ENCODE data around the gene HPS4. TPM values are rescaled to one million over a fixed set of nuclear protein-coding genes. Genes with fewer than 3 reads are reported as not detected.
"Not testable (repeated sequence)": the region's sequence is repeated elsewhere in the genome, so short reads cannot be mapped to it uniquely, and the experiment has no call there.

The HPS4 gene
- polyA plus RNA-seq, 2 of the 4 experiments (the other 2 are of a cell fraction): 12.7 to 30.2 TPM

GRCh38 chr22:26409719-26410335, 73.8 kb downstream of the HPS4 start:
- Histone ChIP-seq H3K27ac (no peak overlapping the region), H3K9me3 (no peaks in the 10 kb centered on the region), H3K4me3 (no peak overlapping the region), H3K4me2 (no peak overlapping the region), H3K4me1 (no peaks in the 10 kb centered on the region)
- POLR2A ChIA-PET: no interaction called here
- CTCF ChIA-PET: interaction anchor here (1.1 to 3.4 kb wide), 6 partner anchors 9 to 94 kb away, joined by 3 to 11 read pairs (median 7); no protein-coding TSS in a partner anchor
- FAIRE-seq: no peak
- DNase-seq (ENCODE audit: low read depth in 1 of 2, low spot score in 1 of 2): no peak
- no peak for TF ChIP-seq FOSL2 (IDR thresholded peaks at IDR 0.05)
- TF ChIP-seq FOSL2 (CRISPR knock-in tag; IDR thresholded peaks at IDR 0.05): no peak
- no peak for TF ChIP-seq RAD21 (conservative IDR thresholded peaks at IDR 0.05 in 1 of 2, IDR thresholded peaks at IDR 0.05 in 1 of 2)
- TF ChIP-seq ZFP36 (IDR thresholded peaks at IDR 0.05; ENCODE audit: borderline replicate concordance, partially characterized antibody): no peak
- no peak for TF ChIP-seq RFX5 (IDR thresholded peaks at IDR 0.05)
- TF ChIP-seq ESRRA (IDR thresholded peaks at IDR 0.05; ENCODE audit: borderline replicate concordance, low read length): no peak
- TF ChIP-seq ZSCAN20 (CRISPR knock-in tag; IDR thresholded peaks at IDR 0.05): no peak
- no peak for TF ChIP-seq ATOH8 (CRISPR knock-in tag; IDR thresholded peaks at IDR 0.05; ENCODE audit: low read depth)
- no peak for TF ChIP-seq HES2 (IDR thresholded peaks at IDR 0.05)
- TF ChIP-seq JUNB (IDR thresholded peaks at IDR 0.05): no peak
- no peak for TF ChIP-seq POLR2AphosphoS2 (conservative IDR thresholded peaks at IDR 0.05; ENCODE audit: low read length)
- TF ChIP-seq BHLHE40 (IDR thresholded peaks at IDR 0.05; ENCODE audit: low read depth, low read length): no peak
- no peak for TF ChIP-seq RARB (CRISPR knock-in tag; IDR thresholded peaks at IDR 0.05)
- ATAC-seq: no peak
- 47% methylated on average over 5 of the region's 5 CpGs for WGBS (ENCODE audit: missing lambda C conversion rate)

GRCh38 chr22:26408562-26409220, 74.9 kb downstream of the HPS4 start:
- ATAC-seq; FAIRE-seq; DNase-seq (ENCODE audit: low read depth in 1 of 2, low spot score in 1 of 2); H3K4me1 ChIP-seq; H3K4me3 ChIP-seq; H3K9me3 ChIP-seq; H3K4me2 ChIP-seq; H3K27ac ChIP-seq: not testable (repeated sequence)
- peak; percentile 54 for TF ChIP-seq ZC3H11A (IDR thresholded peaks at IDR 0.05)
- ChIA-PET CTCF (interaction anchor here (1.1 to 3.4 kb wide), 3 partner anchors 8 to 44 kb away, joined by 3 to 10 read pairs (median 3); no protein-coding TSS in a partner anchor), POLR2A (interaction anchor here (0.7 kb wide), 1 partner anchor 13 kb away, joined by 4 read pairs; no protein-coding TSS in a partner anchor)
- 45% methylated on average over 7 of the region's 7 CpGs for WGBS (ENCODE audit: missing lambda C conversion rate)

- FAIRE-seq (no peak), DNase-seq (ENCODE audit: low read depth in 1 of 2, low spot score in 1 of 2) (peak in 1 of 2 experiments; percentile 14), ATAC-seq (no peak)
- ChIA-PET CTCF (interaction anchor here (1.2 to 3.6 kb wide), 2 partner anchors 55 to 83 kb away, joined by 3 to 18 read pairs; no protein-coding TSS in a partner anchor), POLR2A (no interaction called here)
- Histone ChIP-seq H3K4me3 (no peak overlapping the region), H3K9me3 (no peaks in the 10 kb centered on the region), H3K4me2 (no peak overlapping the region), H3K4me1 (no peaks in the 10 kb centered on the region), H3K27ac (no peak overlapping the region)
- 22% methylated on average over 4 of the region's 4 CpGs for WGBS (ENCODE audit: missing lambda C conversion rate)
- TF ChIP-seq MAFK (IDR thresholded peaks at IDR 0.05; ENCODE audit: partially characterized antibody): no peak
- peak; percentile 72 for TF ChIP-seq USF2 (IDR thresholded peaks at IDR 0.05)
Measured at GRCh38 chr22:26406118-26406517, 77.5 kb downstream of the HPS4 start.

GRCh38 chr22:26404851-26405421, 78.6 kb downstream of the HPS4 start:
- WGBS (ENCODE audit: missing lambda C conversion rate): 50% methylated on average over 6 of the region's 6 CpGs
- Histone ChIP-seq H3K9me3 (no peaks in the 10 kb centered on the region), H3K4me2 (no peak overlapping the region), H3K4me1 (no peaks in the 10 kb centered on the region), H3K4me3 (no peak overlapping the region), H3K27ac (no peak overlapping the region)
- ATAC-seq: no peak
- no peak for DNase-seq (ENCODE audit: low read depth in 1 of 2, low spot score in 1 of 2)
- ChIA-PET CTCF (interaction anchor here (1.1 to 3.6 kb wide), 6 partner anchors 9 to 84 kb away, joined by 3 to 18 read pairs (median 4); no protein-coding TSS in a partner anchor), POLR2A (no interaction called here)
- FAIRE-seq: no peak
- TF ChIP-seq MAZ (IDR thresholded peaks at IDR 0.05; ENCODE audit: borderline replicate concordance, low read depth, low read length): no peak
- no peak for TF ChIP-seq HOXA7 (CRISPR knock-in tag; IDR thresholded peaks at IDR 0.05)
- no peak for TF ChIP-seq CTCF (IDR thresholded peaks at IDR 0.05)
- no peak for TF ChIP-seq BCL3 (IDR thresholded peaks at IDR 0.05)
- TF ChIP-seq HOXB5 (CRISPR knock-in tag; IDR thresholded peaks at IDR 0.05): no peak
- TF ChIP-seq TFCP2L1 (CRISPR knock-in tag; IDR thresholded peaks at IDR 0.05): no peak
- no peak for TF ChIP-seq RCOR1 (IDR thresholded peaks at IDR 0.05; ENCODE audit: low read depth, low read length)
- no peak for TF ChIP-seq ZFP36 (IDR thresholded peaks at IDR 0.05; ENCODE audit: borderline replicate concordance, partially characterized antibody)
- no peak for TF ChIP-seq SMC3 (IDR thresholded peaks at IDR 0.05)
- TF ChIP-seq BHLHE40 (IDR thresholded peaks at IDR 0.05; ENCODE audit: low read depth, low read length): no peak
- no peak for TF ChIP-seq GATA3 (IDR thresholded peaks at IDR 0.05; ENCODE audit: borderline replicate concordance)

Data from A549 (cell line).